ENCODE data around the gene GLP2R. TPM values are rescaled to one million over a fixed set of nuclear protein-coding genes. Genes with fewer than 3 reads are reported as not detected.

Gene GLP2R
- total RNA-seq, 2 experiments from 2014 or later, result not detected

- Mint-ChIP-seq H3K27me3 (ENCODE audit: low read depth) (peaks cover 9% of the 10 kb centered on the region), H3K4me3 (no peak overlapping the region), H3K9me3 (peaks cover 5% of the 10 kb centered on the region), H3K27ac (no peak overlapping the region), H3K36me3 (ENCODE audit: low read depth) (no peaks in the 10 kb centered on the region), H3K4me1 (ENCODE audit: low read depth) (no peaks in the 10 kb centered on the region)
- DNase-seq, result no peak
- intact Hi-C loops (cut with micrococcal nuclease), result no loop called here
- CTCF ChIA-PET, result no interaction called here
Observed at GRCh38 chr17:9820448-9820847, 5.3 kb upstream of the GLP2R start.

- CTCF ChIA-PET, result no interaction called here
- no peak within 1 kb of the TSS for H3K27ac Mint-ChIP-seq
- no peak for DNase-seq
Observed at GRCh38 chr17:9821921-9822320, 3.8 kb upstream of the GLP2R start, which contains the start of gene GSG1L2. GSG1L2 (minus strand) TSS chr17:9822079; CDS start chr17:9822071, 8 bp downstream.

GRCh38 chr17:9824094-9824493, 1.6 kb upstream of the GLP2R start:
- no peak overlapping the region for H3K4me3 Mint-ChIP-seq
- DNase-seq, result no peak
- H3K27ac Mint-ChIP-seq, result no peak overlapping the region
- intact Hi-C loops (cut with micrococcal nuclease), result no loop called here
- H3K27me3 Mint-ChIP-seq (ENCODE audit: low read depth), result peaks cover 5% of the 10 kb centered on the region
- CTCF ChIA-PET, result no interaction called here
- H3K4me1 Mint-ChIP-seq (ENCODE audit: low read depth), result no peaks in the 10 kb centered on the region
- H3K9me3 Mint-ChIP-seq, result peaks cover 2% of the 10 kb centered on the region
- H3K36me3 Mint-ChIP-seq (ENCODE audit: low read depth), result no peaks in the 10 kb centered on the region

More at GRCh38 chr17:9821921-9822320, 3.8 kb upstream of the GLP2R start, which contains the start of gene GSG1L2:
- no peak within 1 kb of the TSS for H3K4me3 Mint-ChIP-seq
- intact Hi-C loops (cut with micrococcal nuclease), result no loop called here
- peaks cover 9% of the 10 kb centered on the region for H3K27me3 Mint-ChIP-seq (ENCODE audit: low read depth)
- H3K36me3 Mint-ChIP-seq (ENCODE audit: low read depth), result no peaks in the 10 kb centered on the region
- H3K4me1 Mint-ChIP-seq (ENCODE audit: low read depth), result no peaks in the 10 kb centered on the region
- H3K9me3 Mint-ChIP-seq, result peaks cover 2% of the 10 kb centered on the region

- H3K9me3 Mint-ChIP-seq, result peaks cover 2% of the 10 kb centered on the region
- H3K4me1 Mint-ChIP-seq (ENCODE audit: low read depth), result no peaks in the 10 kb centered on the region
- H3K36me3 Mint-ChIP-seq (ENCODE audit: low read depth), result no peaks in the 10 kb centered on the region
- H3K27ac Mint-ChIP-seq, result no peak overlapping the region
- intact Hi-C loops (cut with micrococcal nuclease), result no loop called here
- no peak overlapping the region for H3K4me3 Mint-ChIP-seq
- no peak for DNase-seq
- H3K27me3 Mint-ChIP-seq (ENCODE audit: low read depth), result peaks cover 5% of the 10 kb centered on the region
- CTCF ChIA-PET, result no interaction called here
Observed at GRCh38 chr17:9824797-9825338, 856 bp upstream of the GLP2R start.

GRCh38 chr17:9828296-9829295, 2.9 kb downstream of the GLP2R start:
- DNase-seq, result no peak
- H3K27me3 Mint-ChIP-seq (ENCODE audit: low read depth), result no peaks in the 10 kb centered on the region
- H3K36me3 Mint-ChIP-seq (ENCODE audit: low read depth), result no peaks in the 10 kb centered on the region
- H3K9me3 Mint-ChIP-seq, result no peaks in the 10 kb centered on the region
- intact Hi-C loops (cut with micrococcal nuclease), result no loop called here
- CTCF ChIA-PET, result interaction anchor here (0.6 kb wide), 1 partner anchor 163 kb away, joined by 3 read pairs; no protein-coding TSS in a partner anchor
- H3K27ac Mint-ChIP-seq, result no peak overlapping the region
- no peak overlapping the region for H3K4me3 Mint-ChIP-seq
- H3K4me1 Mint-ChIP-seq (ENCODE audit: low read depth), result no peaks in the 10 kb centered on the region

- CTCF ChIA-PET, result no interaction called here
- no peaks in the 10 kb centered on the region for H3K9me3 Mint-ChIP-seq
- no peak overlapping the region for H3K4me3 Mint-ChIP-seq
- no peak for DNase-seq
- no peaks in the 10 kb centered on the region for H3K36me3 Mint-ChIP-seq (ENCODE audit: low read depth)
- intact Hi-C loops (cut with micrococcal nuclease), result no loop called here
- no peak overlapping the region for H3K27ac Mint-ChIP-seq
- H3K4me1 Mint-ChIP-seq (ENCODE audit: low read depth), result no peaks in the 10 kb centered on the region
- no peaks in the 10 kb centered on the region for H3K27me3 Mint-ChIP-seq (ENCODE audit: low read depth)
Observed at GRCh38 chr17:9829343-9829742, 3.6 kb downstream of the GLP2R start.

GRCh38 chr17:9830711-9831110, 5.0 kb downstream of the GLP2R start:
- Mint-ChIP-seq H3K36me3 (ENCODE audit: low read depth) (no peaks in the 10 kb centered on the region), H3K27ac (no peak overlapping the region), H3K4me3 (no peak overlapping the region), H3K9me3 (no peaks in the 10 kb centered on the region), H3K27me3 (ENCODE audit: low read depth) (no peaks in the 10 kb centered on the region), H3K4me1 (ENCODE audit: low read depth) (no peaks in the 10 kb centered on the region)
- CTCF ChIA-PET, result no interaction called here
- intact Hi-C loops (cut with micrococcal nuclease), result no loop called here
- no peak for DNase-seq

GRCh38 chr17:9833922-9834321, 8.2 kb downstream of the GLP2R start:
- H3K27ac Mint-ChIP-seq, result no peak overlapping the region
- CTCF ChIA-PET, result no interaction called here
- no peak overlapping the region for H3K4me3 Mint-ChIP-seq
- H3K9me3 Mint-ChIP-seq, result peaks cover 2% of the 10 kb centered on the region
- intact Hi-C loops (cut with micrococcal nuclease), result no loop called here
- no peak for DNase-seq
- H3K27me3 Mint-ChIP-seq (ENCODE audit: low read depth), result no peaks in the 10 kb centered on the region
- no peaks in the 10 kb centered on the region for H3K4me1 Mint-ChIP-seq (ENCODE audit: low read depth)
- H3K36me3 Mint-ChIP-seq (ENCODE audit: low read depth), result no peaks in the 10 kb centered on the region

GRCh38 chr17:9837551-9838471, 12.1 kb downstream of the GLP2R start:
- peaks cover 2% of the 10 kb centered on the region for H3K9me3 Mint-ChIP-seq
- intact Hi-C loops (cut with micrococcal nuclease), result no loop called here
- CTCF ChIA-PET, result interaction anchor here (0.7 kb wide), 1 partner anchor 522 kb away, joined by 3 read pairs; no protein-coding TSS in a partner anchor
- no peaks in the 10 kb centered on the region for H3K36me3 Mint-ChIP-seq (ENCODE audit: low read depth)
- H3K4me1 Mint-ChIP-seq (ENCODE audit: low read depth), result no peaks in the 10 kb centered on the region
- H3K27me3 Mint-ChIP-seq (ENCODE audit: low read depth), result peaks cover 2% of the 10 kb centered on the region
- no peak overlapping the region for H3K27ac Mint-ChIP-seq
- no peak for DNase-seq
- H3K4me3 Mint-ChIP-seq, result no peak overlapping the region

GRCh38 chr17:9839433-9839832, 13.7 kb downstream of the GLP2R start:
- no peaks in the 10 kb centered on the region for H3K4me1 Mint-ChIP-seq (ENCODE audit: low read depth)
- intact Hi-C loops (cut with micrococcal nuclease), result no loop called here
- H3K9me3 Mint-ChIP-seq, result peaks cover 2% of the 10 kb centered on the region
- no peak for DNase-seq
- H3K27ac Mint-ChIP-seq, result no peak overlapping the region
- H3K27me3 Mint-ChIP-seq (ENCODE audit: low read depth), result peaks cover 2% of the 10 kb centered on the region
- H3K36me3 Mint-ChIP-seq (ENCODE audit: low read depth), result no peaks in the 10 kb centered on the region
- CTCF ChIA-PET, result no interaction called here
- no peak overlapping the region for H3K4me3 Mint-ChIP-seq

GRCh38 chr17:9842057-9842758, 16.5 kb downstream of the GLP2R start:
- intact Hi-C loops (cut with micrococcal nuclease), result no loop called here
- Mint-ChIP-seq H3K9me3 (no peaks in the 10 kb centered on the region), H3K27me3 (ENCODE audit: low read depth) (peaks cover 2% of the 10 kb centered on the region), H3K27ac (no peak overlapping the region), H3K36me3 (ENCODE audit: low read depth) (no peaks in the 10 kb centered on the region), H3K4me1 (ENCODE audit: low read depth) (no peaks in the 10 kb centered on the region), H3K4me3 (no peak overlapping the region)
- DNase-seq, result no peak
- CTCF ChIA-PET, result no interaction called here

All from activated naive CD4-positive, alpha-beta T cell treated with anti-CD3 and anti-CD28 coated beads for 36 hours (primary cell).